HepG2 (cell line): ENCODE data around the gene SERINC4. TPM values are rescaled to one million over a fixed set of nuclear protein-coding genes. Genes with fewer than 3 reads are reported as not detected.

ENCODE experiments used
- ESRRA ChIP-seq: sonication (generic); formaldehyde crosslinking; IDR thresholded peaks from 2 replicates; pipeline ENCODE4 v1.5.1; 2020; ENCODE audit warnings: mild to moderate bottlenecking, low read depth, missing genetic modification reagents
- HMG20B ChIP-seq: conservative IDR thresholded peaks from 2 replicates; pipeline ENCODE4 v1.6.1; 2016; ENCODE audit warnings: missing genetic modification reagents, missing compliant biosample characterization
- NCOA1 ChIP-seq: sonication (generic); formaldehyde crosslinking; IDR thresholded peaks from 2 replicates; pipeline ENCODE4 v1.9.0; 2021; ENCODE audit warnings: missing genetic modification reagents
- PRPF4 ChIP-seq: fragments of 200-400 bp; formaldehyde crosslinking; IDR thresholded peaks from 2 replicates; pipeline ENCODE4 v1.6.1; 2016; ENCODE audit warnings: low read length, low read depth; ENCODE audit not compliant: poor library complexity, severe bottlenecking
- RARG ChIP-seq: sonication (generic); formaldehyde crosslinking; IDR thresholded peaks from 2 replicates; pipeline ENCODE4 v1.4.0; 2020; ENCODE audit warnings: low read depth, mild to moderate bottlenecking, missing genetic modification reagents
- REPIN1 ChIP-seq: sonication (generic); formaldehyde crosslinking; IDR thresholded peaks from 2 replicates; pipeline ENCODE4 v1.8.0; 2022; ENCODE audit warnings: missing genetic modification reagents, low read depth, mild to moderate bottlenecking, borderline replicate concordance
- TAF15 ChIP-seq: fragments of 200-400 bp; formaldehyde crosslinking; IDR thresholded peaks from one replicate; pipeline ENCODE4 v1.6.1; 2018; ENCODE audit warnings: mild to moderate bottlenecking, low read depth, low read length; ENCODE audit not compliant: poor library complexity, severe bottlenecking
- ZNF33A ChIP-seq: sonication (generic); formaldehyde crosslinking; IDR thresholded peaks from 2 replicates; pipeline ENCODE4 v1.5.1; 2020; ENCODE audit warnings: missing genetic modification reagents, mild to moderate bottlenecking, moderate library complexity, borderline replicate concordance
- ZNF75D ChIP-seq: sonication (generic); formaldehyde crosslinking; IDR thresholded peaks from 2 replicates; pipeline ENCODE4 v1.8.1; 2023; ENCODE audit warnings: missing genetic modification reagents, mild to moderate bottlenecking, borderline replicate concordance
- ZSCAN20 ChIP-seq: sonication (generic); formaldehyde crosslinking; IDR thresholded peaks from 2 replicates; pipeline ENCODE4 v1.4.0; 2020; ENCODE audit warnings: missing genetic modification reagents, mild to moderate bottlenecking, borderline replicate concordance
- ZSCAN25 ChIP-seq: sonication (generic); formaldehyde crosslinking; IDR thresholded peaks from 2 replicates; pipeline ENCODE4 v1.8.0; 2022; ENCODE audit warnings: mild to moderate bottlenecking, missing genetic modification reagents
- polyA plus RNA-seq, 8 experiments: library from polyadenylated mRNA; depleted of rRNA in 3 of 8; stranded (reverse) in 7 of 8; unstranded in 1 of 8; fragments of >200 nt; fragmentation: Illumina TruSeq in 4 of 8; extraction: Trizol in 4 of 8; gene quantifications; 2 replicates each; pipeline versions ENCODE4 v1.2.1 to v1.2.3, GENCODE V29; 2011 to 2016; ENCODE audit warnings: low read depth in 4 of 8, missing spikeins in 1 of 8, mixed read lengths in 1 of 8; ENCODE audit not compliant: insufficient read depth in 1 of 8
- total RNA-seq, 5 experiments: library from RNA; depleted of rRNA; stranded (reverse); fragments of >200 nt; fragmentation: Illumina TruSeq; extraction: Trizol; gene quantifications; 2 replicates each; pipeline ENCODE4 v1.2.3, GENCODE V29; 2016; ENCODE audit warnings: low read depth in 1 of 5
- TF ChIP-seq, protein P1 (sequence below): sonication (generic); formaldehyde crosslinking; IDR thresholded peaks from 2 replicates; pipeline ENCODE4 v1.5.0; 2020; ENCODE audit warnings: missing genetic modification reagents
- TF ChIP-seq, protein P2 (sequence below): sonication (generic); formaldehyde crosslinking; conservative IDR thresholded peaks from 2 replicates; pipeline ENCODE4 v1.8.0; 2022; ENCODE audit warnings: mild to moderate bottlenecking, moderate library complexity, missing genetic modification reagents
- TF ChIP-seq, protein P3 (sequence below): sonication (generic); formaldehyde crosslinking; IDR thresholded peaks from 2 replicates; pipeline ENCODE4 v1.8.0; 2022; ENCODE audit warnings: missing genetic modification reagents, mild to moderate bottlenecking, borderline replicate concordance
- TF ChIP-seq, protein P4 (sequence below): fragments of 450-650 bp; IDR thresholded peaks from 2 replicates; pipeline ENCODE4 v1.6.1; 2016
- TF ChIP-seq, protein P5 (sequence below): sonication (generic); formaldehyde crosslinking; IDR thresholded peaks from 2 replicates; pipeline ENCODE4 v1.4.0; 2020; ENCODE audit warnings: mild to moderate bottlenecking, missing genetic modification reagents
- TF ChIP-seq, protein P6 (sequence below): sonication (generic); formaldehyde crosslinking; IDR thresholded peaks from 2 replicates; pipeline ENCODE4 v1.4.0; 2020; ENCODE audit warnings: mild to moderate bottlenecking, missing genetic modification reagents, borderline replicate concordance
- TF ChIP-seq, protein P7 (sequence below): sonication (generic); formaldehyde crosslinking; IDR thresholded peaks from 2 replicates; pipeline ENCODE4 v1.8.0; 2023; ENCODE audit warnings: mild to moderate bottlenecking, missing genetic modification reagents

Gene SERINC4
- total and polyA plus RNA-seq, 2 of the 13 experiments (the other 11 are each of a cell fraction or from before 2014, with no cell fraction given), result not detected

DNA sequence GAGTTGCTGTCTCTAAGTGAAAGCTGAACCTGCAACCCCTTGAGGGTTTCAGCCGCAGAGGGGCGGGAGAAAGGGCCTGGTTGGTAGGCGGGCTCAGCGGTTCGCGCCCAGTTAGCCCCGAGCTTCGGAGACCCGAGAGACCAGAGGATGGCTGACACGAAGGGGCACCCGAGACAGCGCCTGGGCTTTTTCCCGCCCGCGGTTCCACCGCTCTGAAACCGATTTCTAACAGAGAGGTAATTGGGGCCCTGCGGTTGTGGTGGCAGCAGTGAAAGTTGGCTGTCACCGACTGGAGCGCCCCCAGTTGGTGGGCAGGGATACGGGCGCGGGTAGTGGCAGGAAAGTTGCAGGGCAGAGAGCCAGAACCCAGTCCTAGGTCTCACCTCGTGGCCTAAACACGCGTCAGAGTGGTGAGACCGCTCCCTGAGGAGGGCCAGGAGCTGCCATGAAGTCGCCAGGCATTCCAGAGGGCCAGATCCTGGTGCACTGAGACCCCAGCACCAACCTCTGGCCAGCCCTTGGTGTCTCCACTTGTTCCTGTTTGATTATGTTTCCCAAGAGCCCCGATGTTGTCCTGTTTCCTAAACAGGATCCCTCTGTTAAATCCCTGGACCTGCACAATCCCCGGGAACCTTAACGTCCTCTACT, 22.6 kb downstream of the SERINC4 start (continued):
- TF ChIP-seq, protein P1, sequence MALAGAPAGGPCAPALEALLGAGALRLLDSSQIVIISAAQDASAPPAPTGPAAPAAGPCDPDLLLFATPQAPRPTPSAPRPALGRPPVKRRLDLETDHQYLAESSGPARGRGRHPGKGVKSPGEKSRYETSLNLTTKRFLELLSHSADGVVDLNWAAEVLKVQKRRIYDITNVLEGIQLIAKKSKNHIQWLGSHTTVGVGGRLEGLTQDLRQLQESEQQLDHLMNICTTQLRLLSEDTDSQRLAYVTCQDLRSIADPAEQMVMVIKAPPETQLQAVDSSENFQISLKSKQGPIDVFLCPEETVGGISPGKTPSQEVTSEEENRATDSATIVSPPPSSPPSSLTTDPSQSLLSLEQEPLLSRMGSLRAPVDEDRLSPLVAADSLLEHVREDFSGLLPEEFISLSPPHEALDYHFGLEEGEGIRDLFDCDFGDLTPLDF (CRISPR knock-in tag), result peak; percentile 66; the same call in 1 of the 2 replicates
- TF ChIP-seq, protein P2, sequence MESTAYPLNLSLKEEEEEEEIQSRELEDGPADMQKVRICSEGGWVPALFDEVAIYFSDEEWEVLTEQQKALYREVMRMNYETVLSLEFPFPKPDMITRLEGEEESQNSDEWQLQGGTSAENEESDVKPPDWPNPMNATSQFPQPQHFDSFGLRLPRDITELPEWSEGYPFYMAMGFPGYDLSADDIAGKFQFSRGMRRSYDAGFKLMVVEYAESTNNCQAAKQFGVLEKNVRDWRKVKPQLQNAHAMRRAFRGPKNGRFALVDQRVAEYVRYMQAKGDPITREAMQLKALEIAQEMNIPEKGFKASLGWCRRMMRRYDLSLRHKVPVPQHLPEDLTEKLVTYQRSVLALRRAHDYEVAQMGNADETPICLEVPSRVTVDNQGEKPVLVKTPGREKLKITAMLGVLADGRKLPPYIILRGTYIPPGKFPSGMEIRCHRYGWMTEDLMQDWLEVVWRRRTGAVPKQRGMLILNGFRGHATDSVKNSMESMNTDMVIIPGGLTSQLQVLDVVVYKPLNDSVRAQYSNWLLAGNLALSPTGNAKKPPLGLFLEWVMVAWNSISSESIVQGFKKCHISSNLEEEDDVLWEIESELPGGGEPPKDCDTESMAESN, result no peak
- no peak for TF ChIP-seq REPIN1
- no peak for TF ChIP-seq HMG20B
- TF ChIP-seq, protein P3, sequence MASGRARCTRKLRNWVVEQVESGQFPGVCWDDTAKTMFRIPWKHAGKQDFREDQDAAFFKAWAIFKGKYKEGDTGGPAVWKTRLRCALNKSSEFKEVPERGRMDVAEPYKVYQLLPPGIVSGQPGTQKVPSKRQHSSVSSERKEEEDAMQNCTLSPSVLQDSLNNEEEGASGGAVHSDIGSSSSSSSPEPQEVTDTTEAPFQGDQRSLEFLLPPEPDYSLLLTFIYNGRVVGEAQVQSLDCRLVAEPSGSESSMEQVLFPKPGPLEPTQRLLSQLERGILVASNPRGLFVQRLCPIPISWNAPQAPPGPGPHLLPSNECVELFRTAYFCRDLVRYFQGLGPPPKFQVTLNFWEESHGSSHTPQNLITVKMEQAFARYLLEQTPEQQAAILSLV (CRISPR knock-in tag), result peak; percentile 16; the same call in 1 of the 2 replicates
- TF ChIP-seq, protein P4, sequence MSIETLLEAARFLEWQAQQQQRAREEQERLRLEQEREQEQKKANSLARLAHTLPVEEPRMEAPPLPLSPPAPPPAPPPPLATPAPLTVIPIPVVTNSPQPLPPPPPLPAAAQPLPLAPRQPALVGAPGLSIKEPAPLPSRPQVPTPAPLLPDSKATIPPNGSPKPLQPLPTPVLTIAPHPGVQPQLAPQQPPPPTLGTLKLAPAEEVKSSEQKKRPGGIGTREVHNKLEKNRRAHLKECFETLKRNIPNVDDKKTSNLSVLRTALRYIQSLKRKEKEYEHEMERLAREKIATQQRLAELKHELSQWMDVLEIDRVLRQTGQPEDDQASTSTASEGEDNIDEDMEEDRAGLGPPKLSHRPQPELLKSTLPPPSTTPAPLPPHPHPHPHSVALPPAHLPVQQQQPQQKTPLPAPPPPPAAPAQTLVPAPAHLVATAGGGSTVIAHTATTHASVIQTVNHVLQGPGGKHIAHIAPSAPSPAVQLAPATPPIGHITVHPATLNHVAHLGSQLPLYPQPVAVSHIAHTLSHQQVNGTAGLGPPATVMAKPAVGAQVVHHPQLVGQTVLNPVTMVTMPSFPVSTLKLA, result no peak
- TF ChIP-seq NCOA1 (CRISPR knock-in tag), result no peak
- TF ChIP-seq ZSCAN25 (CRISPR knock-in tag), result peak; percentile 11; the same call in 1 of the 2 replicates
- no peak for TF ChIP-seq PRPF4
- TF ChIP-seq ZNF75D (CRISPR knock-in tag), result no peak
- TF ChIP-seq, protein P5, sequence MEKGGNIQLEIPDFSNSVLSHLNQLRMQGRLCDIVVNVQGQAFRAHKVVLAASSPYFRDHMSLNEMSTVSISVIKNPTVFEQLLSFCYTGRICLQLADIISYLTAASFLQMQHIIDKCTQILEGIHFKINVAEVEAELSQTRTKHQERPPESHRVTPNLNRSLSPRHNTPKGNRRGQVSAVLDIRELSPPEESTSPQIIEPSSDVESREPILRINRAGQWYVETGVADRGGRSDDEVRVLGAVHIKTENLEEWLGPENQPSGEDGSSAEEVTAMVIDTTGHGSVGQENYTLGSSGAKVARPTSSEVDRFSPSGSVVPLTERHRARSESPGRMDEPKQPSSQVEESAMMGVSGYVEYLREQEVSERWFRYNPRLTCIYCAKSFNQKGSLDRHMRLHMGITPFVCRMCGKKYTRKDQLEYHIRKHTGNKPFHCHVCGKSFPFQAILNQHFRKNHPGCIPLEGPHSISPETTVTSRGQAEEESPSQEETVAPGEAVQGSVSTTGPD (CRISPR knock-in tag), result no peak
- TF ChIP-seq, protein P6, sequence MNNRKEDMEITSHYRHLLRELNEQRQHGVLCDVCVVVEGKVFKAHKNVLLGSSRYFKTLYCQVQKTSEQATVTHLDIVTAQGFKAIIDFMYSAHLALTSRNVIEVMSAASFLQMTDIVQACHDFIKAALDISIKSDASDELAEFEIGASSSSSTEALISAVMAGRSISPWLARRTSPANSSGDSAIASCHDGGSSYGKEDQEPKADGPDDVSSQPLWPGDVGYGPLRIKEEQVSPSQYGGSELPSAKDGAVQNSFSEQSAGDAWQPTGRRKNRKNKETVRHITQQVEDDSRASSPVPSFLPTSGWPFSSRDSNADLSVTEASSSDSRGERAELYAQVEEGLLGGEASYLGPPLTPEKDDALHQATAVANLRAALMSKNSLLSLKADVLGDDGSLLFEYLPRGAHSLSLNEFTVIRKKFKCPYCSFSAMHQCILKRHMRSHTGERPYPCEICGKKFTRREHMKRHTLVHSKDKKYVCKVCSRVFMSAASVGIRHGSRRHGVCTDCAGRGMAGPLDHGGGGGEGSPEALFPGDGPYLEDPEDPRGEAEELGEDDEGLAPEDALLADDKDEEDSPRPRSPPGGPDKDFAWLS, result peak; percentile 55; the same call in 1 of the 2 replicates
- 0 out of 2 replicates have a peak, but pooled peaks have one; percentile 72 for TF ChIP-seq RARG
- TF ChIP-seq, protein P7, sequence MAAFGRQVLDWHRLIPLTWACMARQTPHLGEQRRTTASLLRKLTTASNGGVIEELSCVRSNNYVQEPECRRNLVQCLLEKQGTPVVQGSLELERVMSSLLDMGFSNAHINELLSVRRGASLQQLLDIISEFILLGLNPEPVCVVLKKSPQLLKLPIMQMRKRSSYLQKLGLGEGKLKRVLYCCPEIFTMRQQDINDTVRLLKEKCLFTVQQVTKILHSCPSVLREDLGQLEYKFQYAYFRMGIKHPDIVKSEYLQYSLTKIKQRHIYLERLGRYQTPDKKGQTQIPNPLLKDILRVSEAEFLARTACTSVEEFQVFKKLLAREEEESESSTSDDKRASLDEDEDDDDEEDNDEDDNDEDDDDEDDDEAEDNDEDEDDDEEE (CRISPR knock-in tag), result peak; percentile 25; the same call in 1 of the 2 replicates
- peak; percentile 89 for TF ChIP-seq ZNF33A
- TF ChIP-seq ESRRA (CRISPR knock-in tag), result peak; percentile 41; the same call in 1 of the 2 replicates
- no peak for TF ChIP-seq ZSCAN20 (CRISPR knock-in tag)
- no peak for TF ChIP-seq TAF15
